ENCODE results near the gene CSPG4.

The CSPG4 gene

DNA sequence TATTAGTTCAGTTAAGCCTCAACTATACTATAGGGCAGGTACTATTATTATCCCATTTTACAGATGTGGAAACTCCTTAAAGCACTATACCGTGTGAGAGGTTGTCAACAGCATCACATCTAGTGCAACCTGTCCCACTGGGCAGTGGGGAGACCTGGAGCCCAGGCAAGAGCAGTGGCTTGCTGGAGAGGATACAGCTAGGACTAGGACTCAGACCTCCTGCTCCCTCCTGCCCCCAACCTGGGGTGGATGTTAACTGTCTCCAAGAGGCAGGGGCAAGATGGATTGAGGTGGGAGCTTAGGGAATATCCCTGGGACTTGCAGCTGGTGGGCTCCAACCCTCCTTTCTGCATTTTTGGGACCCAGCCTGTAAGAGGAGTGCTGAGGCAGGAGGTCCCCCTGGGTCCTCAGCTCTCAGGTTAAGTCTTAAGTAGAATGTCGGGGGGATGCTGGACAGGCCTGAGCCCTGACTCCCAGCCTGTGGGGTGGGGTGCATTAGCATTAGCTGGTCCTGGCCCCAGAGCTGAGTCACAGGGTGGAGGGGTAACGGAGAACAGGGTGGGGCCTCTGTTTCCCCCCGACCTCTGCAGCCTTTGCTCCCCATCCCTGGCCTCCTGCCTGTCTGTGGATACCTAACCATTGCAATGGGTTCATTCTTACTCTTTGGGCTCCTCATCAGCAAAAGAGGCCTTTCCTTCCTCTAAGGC lies 58.3 kb downstream of the CSPG4 start:
- TF ChIP-seq, protein P1, sequence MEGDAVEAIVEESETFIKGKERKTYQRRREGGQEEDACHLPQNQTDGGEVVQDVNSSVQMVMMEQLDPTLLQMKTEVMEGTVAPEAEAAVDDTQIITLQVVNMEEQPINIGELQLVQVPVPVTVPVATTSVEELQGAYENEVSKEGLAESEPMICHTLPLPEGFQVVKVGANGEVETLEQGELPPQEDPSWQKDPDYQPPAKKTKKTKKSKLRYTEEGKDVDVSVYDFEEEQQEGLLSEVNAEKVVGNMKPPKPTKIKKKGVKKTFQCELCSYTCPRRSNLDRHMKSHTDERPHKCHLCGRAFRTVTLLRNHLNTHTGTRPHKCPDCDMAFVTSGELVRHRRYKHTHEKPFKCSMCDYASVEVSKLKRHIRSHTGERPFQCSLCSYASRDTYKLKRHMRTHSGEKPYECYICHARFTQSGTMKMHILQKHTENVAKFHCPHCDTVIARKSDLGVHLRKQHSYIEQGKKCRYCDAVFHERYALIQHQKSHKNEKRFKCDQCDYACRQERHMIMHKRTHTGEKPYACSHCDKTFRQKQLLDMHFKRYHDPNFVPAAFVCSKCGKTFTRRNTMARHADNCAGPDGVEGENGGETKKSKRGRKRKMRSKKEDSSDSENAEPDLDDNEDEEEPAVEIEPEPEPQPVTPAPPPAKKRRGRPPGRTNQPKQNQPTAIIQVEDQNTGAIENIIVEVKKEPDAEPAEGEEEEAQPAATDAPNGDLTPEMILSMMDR (IDR thresholded peaks at IDR 0.05; ENCODE audit: extremely low read depth, missing control alignments): no peak
- no peak for DNase-seq (ENCODE audit: low spot score)

DNA sequence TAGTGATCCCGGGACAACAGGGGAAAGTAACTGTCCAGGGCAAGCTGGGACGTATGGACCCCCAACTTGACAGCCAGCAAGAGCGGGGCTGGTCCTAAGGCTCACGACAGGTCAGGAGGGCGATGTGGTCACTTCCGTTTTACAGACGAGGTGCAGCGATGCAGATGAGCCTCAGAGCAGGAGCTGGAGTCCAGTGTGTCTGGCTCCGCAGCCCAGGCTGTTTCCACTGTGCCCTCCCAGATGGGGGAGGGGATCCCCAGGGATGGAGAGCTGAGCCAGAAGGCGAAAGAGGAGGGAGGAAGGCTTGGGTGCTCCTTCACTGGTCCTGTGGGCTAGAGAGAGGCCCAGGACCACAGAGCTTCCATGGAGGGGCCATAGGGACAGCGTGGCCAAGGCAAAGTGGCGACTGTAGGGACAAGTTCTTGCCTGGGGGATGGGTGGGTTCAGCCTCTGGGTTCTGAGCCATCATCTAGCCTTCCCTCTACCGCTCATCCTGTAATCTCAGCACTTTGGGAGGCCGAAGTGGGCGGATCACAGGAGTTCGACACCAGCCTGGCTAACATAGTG lies 59.2 kb downstream of the CSPG4 start:
- TF ChIP-seq, protein P1 (IDR thresholded peaks at IDR 0.05; ENCODE audit: extremely low read depth, missing control alignments): no peak
- no peak for DNase-seq (ENCODE audit: low spot score)

DNA sequence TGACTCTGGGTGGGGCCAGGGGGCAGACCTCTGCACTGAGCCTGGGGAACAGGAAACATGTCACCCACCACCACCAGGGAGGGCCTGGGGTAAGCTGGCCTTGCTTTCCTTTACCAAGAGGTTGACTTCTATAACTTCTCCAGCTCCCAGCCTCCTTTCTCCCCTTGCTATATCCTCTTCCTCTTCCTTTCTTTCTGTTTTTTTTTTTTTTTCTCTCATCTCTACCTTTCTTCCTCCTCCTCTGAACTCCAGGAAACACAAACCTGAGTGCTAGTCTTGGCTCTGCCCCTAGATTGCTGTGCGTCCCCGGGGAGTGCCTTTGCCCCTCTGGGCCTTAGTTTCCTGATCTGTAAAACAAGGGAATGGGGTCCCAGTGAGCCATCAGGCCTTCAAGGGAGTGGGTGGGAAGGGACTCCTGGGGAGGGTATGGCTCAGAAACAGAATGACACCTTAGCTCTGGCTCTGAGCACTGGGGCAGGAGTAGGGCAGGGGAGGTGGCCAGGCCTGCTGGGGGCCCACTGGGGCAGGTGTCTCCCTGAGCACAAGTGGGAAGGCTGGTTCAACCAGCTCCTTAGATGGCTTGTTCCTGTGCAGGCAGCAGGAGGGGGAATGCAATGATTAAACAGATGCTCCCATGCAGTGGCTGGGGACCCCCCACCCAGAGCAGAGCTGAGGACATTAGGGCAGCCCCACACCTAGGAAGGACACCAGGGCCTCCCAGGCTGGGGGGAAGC lies 60.7 kb downstream of the CSPG4 start:
- no peak for DNase-seq (ENCODE audit: low spot score)
- TF ChIP-seq, protein P1 (IDR thresholded peaks at IDR 0.05; ENCODE audit: extremely low read depth, missing control alignments): no peak

DNA sequence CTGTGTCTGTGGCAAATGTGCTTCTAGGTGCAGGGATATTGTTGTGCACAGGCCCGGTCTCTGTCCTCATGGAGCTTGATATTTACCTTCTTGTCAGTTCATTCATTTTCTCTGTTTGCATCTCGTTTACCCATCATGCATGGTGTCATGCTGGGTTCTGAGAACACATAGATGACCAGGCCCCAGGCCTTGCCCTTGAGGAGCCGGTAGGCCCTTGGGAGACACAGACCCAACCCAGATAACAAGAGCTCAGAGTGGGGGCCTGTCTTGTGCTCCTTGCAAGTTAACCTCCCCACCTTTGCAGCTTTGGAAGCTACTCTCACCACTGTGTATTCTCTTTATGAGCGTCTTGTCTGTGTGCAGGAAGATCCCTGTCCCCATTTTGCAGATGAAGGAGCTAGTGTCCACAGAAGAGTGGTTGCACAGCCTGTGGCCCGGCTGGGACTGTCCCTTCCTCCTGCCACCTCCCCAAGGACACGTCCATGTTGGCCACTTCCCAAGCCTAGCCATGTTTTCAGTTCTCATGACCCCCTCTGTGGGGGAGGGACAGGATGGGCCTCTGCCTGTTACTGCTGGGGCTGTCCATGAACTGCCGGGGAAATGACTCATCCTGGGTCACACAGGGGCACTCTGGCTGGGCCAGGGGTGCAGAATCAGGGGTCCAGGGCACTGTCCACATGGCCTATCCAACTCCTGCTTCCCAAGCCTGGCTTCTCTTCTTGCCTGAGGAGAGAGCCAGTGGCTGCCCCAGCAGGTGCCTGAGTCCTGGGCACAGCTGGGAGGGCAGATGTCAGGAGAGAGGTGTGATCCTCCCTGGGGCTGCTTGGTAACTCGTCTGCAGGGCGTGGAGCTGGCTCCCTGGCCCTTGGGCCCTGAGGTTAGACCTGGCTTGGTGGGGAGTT lies 61.5 kb downstream of the CSPG4 start:
- no peak for DNase-seq (ENCODE audit: low spot score)
- TF ChIP-seq, protein P1 (IDR thresholded peaks at IDR 0.05; ENCODE audit: extremely low read depth, missing control alignments): no peak

DNA sequence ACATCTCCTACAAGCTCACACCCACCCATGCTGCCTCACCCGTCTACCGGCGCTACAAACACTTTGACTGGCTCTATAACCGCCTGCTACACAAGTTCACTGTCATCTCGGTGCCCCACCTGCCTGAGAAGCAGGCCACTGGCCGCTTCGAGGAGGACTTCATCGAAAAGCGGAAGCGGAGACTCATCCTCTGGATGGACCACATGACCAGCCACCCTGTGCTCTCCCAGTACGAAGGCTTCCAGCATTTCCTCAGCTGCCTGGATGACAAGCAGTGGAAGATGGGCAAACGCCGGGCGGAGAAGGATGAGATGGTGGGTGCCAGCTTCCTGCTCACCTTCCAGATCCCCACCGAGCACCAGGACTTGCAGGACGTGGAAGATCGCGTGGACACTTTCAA lies 62.8 kb downstream of the CSPG4 start:
- TF ChIP-seq, protein P1 (IDR thresholded peaks at IDR 0.05; ENCODE audit: extremely low read depth, missing control alignments): no peak
- DNase-seq (ENCODE audit: low spot score): no peak

DNA sequence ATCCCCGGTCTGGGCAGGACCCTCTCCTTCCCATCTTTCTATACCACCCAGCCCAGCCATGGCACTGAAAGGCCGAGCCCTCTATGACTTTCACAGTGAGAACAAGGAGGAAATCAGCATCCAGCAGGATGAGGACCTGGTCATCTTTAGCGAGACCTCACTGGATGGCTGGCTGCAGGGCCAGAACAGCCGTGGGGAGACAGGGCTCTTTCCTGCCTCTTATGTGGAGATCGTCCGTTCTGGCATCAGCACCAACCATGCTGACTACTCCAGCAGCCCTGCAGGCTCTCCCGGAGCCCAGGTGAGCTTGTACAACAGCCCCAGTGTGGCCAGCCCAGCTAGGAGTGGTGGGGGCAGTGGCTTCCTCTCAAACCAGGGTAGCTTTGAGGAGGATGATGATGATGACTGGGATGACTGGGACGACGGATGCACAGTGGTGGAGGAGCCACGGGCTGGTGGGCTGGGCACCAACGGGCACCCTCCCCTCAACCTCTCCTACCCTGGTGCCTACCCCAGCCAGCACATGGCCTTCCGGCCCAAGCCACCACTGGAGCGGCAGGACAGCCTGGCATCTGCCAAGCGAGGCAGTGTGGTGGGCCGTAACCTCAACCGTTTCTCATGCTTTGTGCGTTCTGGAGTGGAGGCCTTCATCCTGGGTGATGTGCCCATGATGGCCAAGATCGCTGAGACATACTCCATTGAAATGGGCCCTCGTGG lies 63.4 kb downstream of the CSPG4 start:
- TF ChIP-seq, protein P1 (IDR thresholded peaks at IDR 0.05; ENCODE audit: extremely low read depth, missing control alignments): no peak
- DNase-seq (ENCODE audit: low spot score): no peak

Data from GM20000 (cell line).